C4-2B (cell line): Measurements from ENCODE around the gene WFDC1.

Experiments
- CTCF ChIP-seq: fragments of 450-650 bp; conservative IDR thresholded peaks from 2 replicates; pipeline ENCODE4 v1.5.1; 2017; ENCODE audit warnings: mild to moderate bottlenecking
- ZFX ChIP-seq: fragments of 450-650 bp; IDR thresholded peaks from 2 replicates; pipeline ENCODE4 v1.6.1; 2017

- TF ChIP-seq CTCF (no peak), ZFX (no peak)
These were observed 16.3 kb upstream of the WFDC1 start for GRCh38 chr16:84278333-84278732.
